OCI-LY3 (cell line): ENCODE data around the gene SULT6B1.
"Not testable (repeated sequence)": the region's sequence is repeated elsewhere in the genome, so short reads cannot be mapped to it uniquely, and the experiment has no call there.

Experiments used
- H2AFZ ChIP-seq: fragments of 200-600, 300-600 bp; shearing (Covaris generic); 2 replicates; pipeline ENCODE4 v1.6.0; 2014; ENCODE audit warnings: antibody characterized with exemption, low read depth, low read length
- H3K27ac ChIP-seq: fragments of 200-600, 300-600 bp; sonication (generic); 2 replicates; pipeline ENCODE4 v1.5.1; 2014; ENCODE audit warnings: mild to moderate bottlenecking, low read length, moderate library complexity, mixed read lengths
- H3K27me3 ChIP-seq: fragments of 200-600, 300-600 bp; sonication (generic); 2 replicates; pipeline ENCODE4 v1.6.1; 2014; ENCODE audit warnings: low read depth, low read length, mixed read lengths
- H3K36me3 ChIP-seq: fragments of 200-600, 300-600 bp; sonication (generic); replicated peaks from 2 replicates; pipeline ENCODE3; 2014; ENCODE audit warnings: low read depth, low read length, mixed read lengths
- H3K4me1 ChIP-seq: fragments of 300-600, 200-600 bp; sonication (generic); 2 replicates; pipeline ENCODE4 v1.6.1; 2014; ENCODE audit warnings: low read length, mixed read lengths
- H3K4me2 ChIP-seq: fragments of 200-600, 300-600 bp; sonication (generic); 2 replicates; pipeline ENCODE4 v1.6.1; 2014; ENCODE audit warnings: low read length, mixed read lengths
- H3K4me3 ChIP-seq: fragments of 300-600, 200-600 bp; sonication (generic); 2 replicates; pipeline ENCODE4 v1.5.1; 2014; ENCODE audit warnings: antibody characterized with exemption, mild to moderate bottlenecking, low read length, moderate library complexity
- H3K79me2 ChIP-seq: fragments of 300-600, 200-600 bp; shearing (Covaris generic); 2 replicates; pipeline ENCODE4 v1.6.1; 2014; ENCODE audit warnings: mild to moderate bottlenecking, low read length, mixed read lengths
- H3K9ac ChIP-seq: fragments of 300-600, 200-600 bp; shearing (Covaris generic); 2 replicates; pipeline ENCODE4 v1.6.0; 2014; ENCODE audit warnings: mild to moderate bottlenecking, low read length, moderate library complexity
- H3K9me3 ChIP-seq: fragments of 200-600, 300-600 bp; shearing (Covaris generic); 2 replicates; pipeline ENCODE4 v1.6.1; 2014; ENCODE audit warnings: low read length, mixed read lengths; ENCODE audit not compliant: insufficient read depth
- H4K20me1 ChIP-seq: fragments of 200-600, 300-600 bp; sonication (generic); 2 replicates; pipeline ENCODE4 v1.6.1; 2016; ENCODE audit warnings: low read length, mixed read lengths; ENCODE audit not compliant: insufficient read depth
- CTCF ChIP-seq: fragments of 200-600, 300-600 bp; sonication (generic); IDR thresholded peaks from 2 replicates; pipeline ENCODE4 v1.5.1; 2014; ENCODE audit warnings: antibody characterized with exemption, low read length, low read depth
- EZH2phosphoT487 ChIP-seq: fragments of 200-600 bp; shearing (Covaris generic); IDR thresholded peaks from 2 replicates; pipeline ENCODE4 v1.6.1; 2018; ENCODE audit warnings: antibody characterized with exemption, mixed run types, low read depth

SULT6B1 gene

GRCh38 chr2:37228788-37229187 is 40.3 kb upstream of the SULT6B1 start:
- no peak overlapping the region for H3K4me2 ChIP-seq
- H2AFZ ChIP-seq = no peak overlapping the region
- no peaks in the 10 kb centered on the region for H3K9me3 ChIP-seq
- no peak overlapping the region for H3K27ac ChIP-seq
- H3K9ac ChIP-seq = no peak overlapping the region
- H3K79me2 ChIP-seq = peaks cover 94% of the 10 kb centered on the region
- no peak overlapping the region for H3K4me3 ChIP-seq
- no peaks in the 10 kb centered on the region for H3K27me3 ChIP-seq
- H4K20me1 ChIP-seq = peaks cover 38% of the 10 kb centered on the region
- TF ChIP-seq EZH2phosphoT487 (no peak), CTCF (no peak)
- peaks cover 22% of the 10 kb centered on the region for H3K4me1 ChIP-seq
- peaks cover 23% of the 10 kb centered on the region for H3K36me3 ChIP-seq

- Histone ChIP-seq H3K27ac (no peak overlapping the region), H4K20me1 (peaks cover 41% of the 10 kb centered on the region), H3K27me3 (no peaks in the 10 kb centered on the region), H3K4me3 (no peak overlapping the region), H3K4me2 (no peak overlapping the region), H3K36me3 (peaks cover 35% of the 10 kb centered on the region), H3K9me3 (no peaks in the 10 kb centered on the region), H3K9ac (no peak overlapping the region), H3K4me1 (peaks cover 18% of the 10 kb centered on the region), H2AFZ (no peak overlapping the region), H3K79me2 (peaks cover 91% of the 10 kb centered on the region)
- TF ChIP-seq CTCF (no peak), EZH2phosphoT487 (no peak)
Observed at GRCh38 chr2:37226863-37227262, 38.4 kb upstream of the SULT6B1 start.

GRCh38 chr2:37225129-37225528 is 36.7 kb upstream of the SULT6B1 start:
- H3K27me3 ChIP-seq, H3K4me2 ChIP-seq, H3K27ac ChIP-seq, H2AFZ ChIP-seq, H3K9ac ChIP-seq, H3K9me3 ChIP-seq, H3K4me3 ChIP-seq: not testable (repeated sequence)
- H3K4me1 ChIP-seq = peaks cover 16% of the 10 kb centered on the region
- peaks cover 74% of the 10 kb centered on the region for H3K79me2 ChIP-seq
- H4K20me1 ChIP-seq = peaks cover 34% of the 10 kb centered on the region
- H3K36me3 ChIP-seq = peaks cover 39% of the 10 kb centered on the region

GRCh38 chr2:37224063-37224462 is 35.6 kb upstream of the SULT6B1 start:
- Histone ChIP-seq H3K9ac (no peak overlapping the region), H3K4me2 (no peak overlapping the region), H3K36me3 (peaks cover 46% of the 10 kb centered on the region), H4K20me1 (peaks cover 24% of the 10 kb centered on the region), H2AFZ (no peak overlapping the region), H3K9me3 (no peaks in the 10 kb centered on the region), H3K4me3 (no peak overlapping the region), H3K27me3 (no peaks in the 10 kb centered on the region), H3K79me2 (peaks cover 63% of the 10 kb centered on the region), H3K4me1 (peaks cover 5% of the 10 kb centered on the region; the same call in 1 of the 2 replicates), H3K27ac (no peak overlapping the region)
- TF ChIP-seq EZH2phosphoT487 (no peak), CTCF (no peak)

- H3K4me3 ChIP-seq = no peak overlapping the region
- H3K36me3 ChIP-seq = peaks cover 47% of the 10 kb centered on the region
- H4K20me1 ChIP-seq = peaks cover 24% of the 10 kb centered on the region
- no peaks in the 10 kb centered on the region for H3K27me3 ChIP-seq
- peaks cover 54% of the 10 kb centered on the region for H3K79me2 ChIP-seq
- H3K9me3 ChIP-seq = no peaks in the 10 kb centered on the region
- peaks cover 4% of the 10 kb centered on the region; the same call in 1 of the 2 replicates for H3K4me1 ChIP-seq
- no peak overlapping the region for H3K9ac ChIP-seq
- no peak overlapping the region for H3K4me2 ChIP-seq
- TF ChIP-seq CTCF (no peak), EZH2phosphoT487 (no peak)
- no peak overlapping the region for H2AFZ ChIP-seq
- no peak overlapping the region for H3K27ac ChIP-seq
Observed at GRCh38 chr2:37223131-37223530, 34.7 kb upstream of the SULT6B1 start.
